Left forelimb (tissue), 1 donor: ENCODE data around the gene AIPL1.
A peak's percentile ranks its signal among the peaks of the same experiment; 100 is the strongest.

Experiments
- DNase-seq: peaks from one replicate; pipeline ENCODE4 v3.0.0-alpha.2; 2018; ENCODE audit warnings: low spot score

The AIPL1 gene

DNA sequence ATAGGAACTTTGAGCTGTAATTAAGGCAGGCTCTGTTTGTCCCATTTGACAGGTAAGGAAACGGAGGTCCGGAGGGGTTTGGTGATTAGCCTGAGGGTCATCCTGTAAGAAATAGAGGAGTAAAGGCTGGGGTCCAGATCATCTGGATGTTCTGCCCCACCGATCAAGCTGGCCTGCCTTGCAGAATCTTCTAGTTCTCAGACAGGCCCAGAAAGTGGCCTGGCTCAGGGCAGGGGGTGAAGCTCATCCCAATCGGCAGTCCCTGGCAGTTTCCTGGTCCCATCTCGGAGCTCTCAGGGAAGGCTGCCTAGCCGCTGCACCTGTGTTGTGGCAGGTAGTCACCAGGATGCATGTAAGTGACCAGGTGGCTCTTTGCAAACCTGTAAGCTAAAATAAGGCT is 13.6 kb upstream of the AIPL1 start:
- no peak for DNase-seq

DNA sequence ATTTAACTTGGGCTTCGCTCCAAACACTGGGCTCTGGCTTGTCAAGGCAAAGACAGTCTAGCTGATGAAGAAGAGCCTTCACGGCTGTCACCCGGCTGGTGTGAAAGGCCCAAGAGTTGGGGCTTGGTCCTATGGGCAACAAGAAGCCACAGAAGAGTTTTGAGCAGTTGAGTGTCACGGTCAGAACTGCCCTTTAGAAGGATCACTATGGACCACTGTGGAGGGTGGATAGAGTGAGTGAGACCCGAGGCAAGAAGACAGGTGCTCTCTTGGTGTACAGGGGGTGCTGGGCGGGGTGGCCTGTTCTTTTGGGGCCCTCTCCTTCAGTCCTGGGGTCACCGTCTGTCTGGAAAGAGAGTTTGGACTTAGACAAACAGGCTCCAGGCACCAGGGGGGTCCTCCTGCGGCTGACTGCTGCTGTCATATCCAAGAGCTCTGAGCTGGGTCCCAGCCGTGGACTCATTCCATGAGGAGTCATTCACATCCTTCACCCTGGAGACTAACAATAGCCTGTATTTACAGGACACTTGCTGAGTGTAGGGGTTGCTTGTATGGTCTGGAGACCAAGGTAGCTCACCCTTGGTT is 11.7 kb upstream of the AIPL1 start:
- no peak for DNase-seq

DNA sequence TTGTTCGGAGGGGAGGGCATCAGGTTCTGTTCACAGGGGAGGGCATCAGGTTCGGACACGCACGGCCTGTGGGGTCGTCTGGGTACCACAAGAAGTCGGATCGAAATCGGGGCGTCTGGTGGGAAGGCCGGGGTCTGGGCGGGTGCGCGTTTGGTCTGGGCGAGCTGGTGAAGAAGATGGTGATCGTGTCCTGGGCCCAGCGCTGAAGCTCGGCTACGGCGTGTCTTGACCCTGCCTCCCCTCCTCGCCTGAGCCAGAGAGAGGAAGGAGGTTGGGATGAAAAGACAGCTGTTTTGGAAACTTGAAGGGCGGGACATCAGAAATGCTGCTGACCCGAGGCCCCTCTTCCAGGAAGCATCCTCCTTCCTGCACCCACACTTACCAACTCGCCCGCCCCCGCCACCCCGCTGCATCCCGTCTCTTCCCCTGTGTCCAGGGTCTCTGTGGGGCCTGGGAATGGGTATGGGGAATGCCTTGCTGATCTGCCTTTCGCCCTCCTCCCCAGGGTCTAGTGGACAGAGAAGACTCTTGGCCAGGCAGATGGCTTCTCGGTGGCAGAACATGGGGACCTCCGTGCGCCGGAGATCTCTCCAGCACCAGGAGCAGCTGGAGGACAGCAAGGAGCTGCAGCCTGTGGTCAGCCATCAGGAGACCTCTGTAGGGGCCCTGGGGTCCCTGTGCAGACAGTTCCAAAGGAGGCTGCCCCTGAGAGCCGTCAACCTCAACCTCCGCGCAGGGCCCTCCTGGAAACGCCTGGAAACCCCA is 9.8 kb upstream of the AIPL1 start:
- no peak for DNase-seq

DNA sequence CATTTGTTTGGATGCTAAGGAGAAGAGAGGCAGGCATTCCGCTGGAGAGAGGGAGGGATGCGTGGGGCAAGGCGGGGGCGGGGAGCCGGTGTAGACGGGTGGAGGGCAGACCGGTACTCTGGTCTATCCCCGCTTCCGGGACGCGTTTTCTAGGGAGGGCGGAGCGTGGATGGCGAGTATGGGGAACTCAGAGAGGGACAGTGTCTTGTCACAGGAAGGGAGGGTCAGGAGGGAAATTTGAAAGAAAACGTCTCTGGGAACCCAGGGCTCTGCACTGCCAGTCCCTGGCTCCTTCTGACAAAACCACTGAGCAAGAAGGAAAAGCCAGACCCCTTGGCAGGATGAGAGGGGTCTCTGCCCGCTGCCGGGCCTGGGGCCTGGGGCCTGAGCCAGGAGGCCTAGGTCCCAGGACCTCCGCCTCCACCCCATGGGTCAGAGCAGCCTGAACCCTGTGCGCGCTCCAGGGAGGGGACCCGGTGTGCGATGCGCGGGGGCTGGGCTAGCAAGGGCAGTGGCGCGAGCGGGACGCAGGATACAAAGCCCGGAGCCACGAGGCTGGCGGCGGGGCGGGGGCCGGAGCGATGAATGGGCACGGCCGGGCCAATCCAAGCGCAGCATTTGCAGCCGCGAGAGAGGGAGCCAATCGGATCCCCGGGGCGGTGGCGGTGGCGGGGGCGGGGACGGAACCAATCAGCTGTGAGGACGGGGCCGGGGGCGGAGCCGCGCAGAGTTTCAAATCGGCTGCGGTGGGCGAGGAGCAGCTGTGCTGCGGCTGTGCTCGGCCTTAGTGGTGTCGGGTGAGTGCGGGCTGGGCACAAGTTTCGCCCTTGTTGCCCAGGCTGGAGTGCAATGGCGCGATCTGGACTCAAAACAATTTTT is 9.0 kb upstream of the AIPL1 start, which contains the start of gene PIMREG:
TSS of gene PIMREG (plus strand) at position 764 of the 879 bp plus-strand sequence. CDS start 656 bp downstream, outside the sequence.
- DNase-seq, result peak; percentile 98

DNA sequence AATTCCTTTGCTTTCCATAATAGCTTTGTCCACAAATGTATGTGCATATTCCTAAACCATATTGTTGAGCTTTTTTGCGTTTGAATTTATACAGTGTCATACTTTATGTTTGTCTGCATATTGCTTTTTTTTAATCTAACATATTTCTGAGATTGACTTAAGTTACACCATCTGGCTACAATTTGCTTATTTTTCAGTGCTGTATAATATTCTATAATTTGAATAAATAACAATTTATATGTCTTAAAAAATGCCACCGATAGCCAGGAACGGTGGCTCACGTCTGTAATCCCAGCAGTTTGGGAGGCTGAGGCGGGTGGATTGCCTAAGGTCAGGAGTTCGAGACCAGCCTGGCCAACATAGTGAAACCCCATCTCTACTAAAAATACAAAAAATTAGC is 7.9 kb upstream of the AIPL1 start:
- DNase-seq, result no peak

DNA sequence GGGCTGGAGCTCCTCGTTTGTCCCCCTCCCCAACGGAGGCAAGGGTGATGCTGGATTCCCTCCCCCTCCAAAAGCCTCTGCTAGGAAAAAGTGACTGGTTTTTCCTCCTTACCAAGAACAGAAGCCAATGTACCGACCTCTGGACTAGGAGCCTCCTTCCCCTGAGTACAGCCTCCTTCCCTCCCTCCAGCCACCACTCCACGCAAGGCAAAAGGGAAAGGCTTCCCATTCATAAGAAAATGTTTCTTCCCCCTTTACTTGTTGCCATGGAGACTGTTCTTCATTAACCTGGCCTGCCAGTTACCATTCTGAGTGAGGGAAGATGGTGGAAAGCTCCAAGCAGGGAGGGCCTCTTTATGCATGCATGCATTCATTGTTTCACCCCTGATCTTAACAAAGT is 5.0 kb upstream of the AIPL1 start:
- no peak for DNase-seq

DNA sequence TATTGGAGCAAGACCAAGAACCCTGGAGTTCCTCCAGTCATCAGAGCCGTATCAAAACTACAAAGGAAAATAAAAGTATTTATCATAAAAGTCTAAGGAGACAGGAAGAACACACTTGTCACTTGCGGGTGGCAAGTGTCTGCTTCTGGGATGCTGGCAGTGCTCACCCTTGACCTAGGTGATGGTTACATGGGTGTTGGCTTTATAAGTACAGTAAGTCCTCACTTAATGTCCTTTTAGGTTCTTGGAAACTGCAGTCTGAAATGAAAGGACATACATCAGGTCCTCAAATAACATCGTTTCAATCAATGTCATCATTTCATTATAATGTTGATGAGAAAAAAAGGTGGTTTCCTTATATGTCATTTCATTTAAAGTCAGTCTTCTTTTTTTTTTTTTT is 3.0 kb upstream of the AIPL1 start:
- no peak for DNase-seq

DNA sequence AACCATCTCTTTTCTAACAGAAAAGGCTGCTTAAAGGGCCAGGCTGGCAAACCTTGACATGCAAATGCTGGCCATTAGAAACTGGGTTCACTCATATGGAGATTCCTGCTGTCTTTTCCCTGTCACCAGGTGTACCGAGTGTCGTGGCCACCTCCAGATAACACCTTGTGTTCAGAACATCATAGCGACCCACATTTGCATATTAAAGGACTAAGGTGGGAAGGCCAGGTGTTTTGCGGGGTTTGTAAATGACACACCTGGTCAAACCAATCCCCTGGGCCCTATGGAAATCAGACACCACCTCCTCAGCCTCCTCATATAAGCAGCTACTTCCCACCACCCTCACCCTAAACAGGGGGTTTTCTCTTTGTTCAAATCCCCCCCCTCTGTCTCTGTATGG is 2.5 kb upstream of the AIPL1 start:
- no peak for DNase-seq

DNA sequence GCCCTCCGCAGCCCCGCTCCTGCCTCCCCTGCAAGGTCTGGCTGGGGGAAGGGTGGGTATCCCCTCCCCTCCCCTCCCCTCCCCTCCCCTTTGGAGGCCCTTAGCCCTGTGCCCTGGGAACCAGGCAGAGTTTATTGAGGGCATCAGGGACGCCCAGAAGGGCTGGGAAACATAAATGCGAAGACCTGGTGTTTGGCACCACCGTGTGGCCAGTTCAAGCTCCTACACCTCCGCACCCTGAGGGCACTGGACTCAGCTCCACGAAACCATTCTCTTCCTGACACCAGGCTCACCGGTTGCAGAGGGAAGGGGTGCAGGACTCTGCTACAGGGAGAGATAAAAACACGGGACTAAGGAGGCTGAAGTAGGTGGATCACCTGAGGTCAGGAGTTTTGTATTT is 1.0 kb upstream of the AIPL1 start:
- no peak for DNase-seq

DNA sequence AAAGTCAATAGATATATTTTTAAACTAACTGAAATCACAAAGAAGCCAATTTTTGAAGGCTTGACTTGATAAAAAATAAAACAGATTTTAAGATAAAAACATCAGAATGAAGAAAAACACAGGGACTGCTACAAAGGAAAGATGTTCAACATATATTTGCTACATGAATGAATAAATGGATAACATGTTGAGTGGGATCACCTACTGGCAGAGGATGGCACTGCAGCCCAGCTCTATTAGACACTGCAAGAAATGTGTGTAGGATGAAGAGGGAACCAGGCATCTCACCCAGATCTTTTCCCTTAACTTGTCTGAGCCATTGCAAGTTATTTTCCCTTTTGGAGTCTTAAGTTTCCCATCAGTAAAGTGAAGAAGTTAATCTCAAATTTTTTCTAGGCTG is 4.2 kb downstream of the AIPL1 start:
- no peak for DNase-seq

DNA sequence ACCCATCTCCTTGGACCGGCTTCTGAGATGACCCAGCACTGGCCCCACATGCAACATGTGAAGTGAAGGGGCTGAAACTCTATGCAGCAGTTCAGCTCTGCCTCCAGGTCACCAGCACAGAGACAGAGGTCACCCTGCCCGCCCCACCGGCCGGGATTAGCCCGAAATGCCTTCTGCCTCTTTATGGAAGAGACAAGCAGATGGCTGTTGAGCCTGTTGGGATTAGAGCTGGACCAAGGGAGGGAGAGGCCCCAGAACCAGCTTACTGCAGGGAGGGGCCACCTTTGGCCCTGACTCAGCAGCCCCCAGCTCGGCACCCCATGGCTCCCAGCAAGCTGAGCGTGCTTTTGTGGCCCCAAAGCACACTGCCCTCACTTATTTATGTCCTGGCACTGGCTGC is 5.7 kb downstream of the AIPL1 start:
- DNase-seq, result no peak

DNA sequence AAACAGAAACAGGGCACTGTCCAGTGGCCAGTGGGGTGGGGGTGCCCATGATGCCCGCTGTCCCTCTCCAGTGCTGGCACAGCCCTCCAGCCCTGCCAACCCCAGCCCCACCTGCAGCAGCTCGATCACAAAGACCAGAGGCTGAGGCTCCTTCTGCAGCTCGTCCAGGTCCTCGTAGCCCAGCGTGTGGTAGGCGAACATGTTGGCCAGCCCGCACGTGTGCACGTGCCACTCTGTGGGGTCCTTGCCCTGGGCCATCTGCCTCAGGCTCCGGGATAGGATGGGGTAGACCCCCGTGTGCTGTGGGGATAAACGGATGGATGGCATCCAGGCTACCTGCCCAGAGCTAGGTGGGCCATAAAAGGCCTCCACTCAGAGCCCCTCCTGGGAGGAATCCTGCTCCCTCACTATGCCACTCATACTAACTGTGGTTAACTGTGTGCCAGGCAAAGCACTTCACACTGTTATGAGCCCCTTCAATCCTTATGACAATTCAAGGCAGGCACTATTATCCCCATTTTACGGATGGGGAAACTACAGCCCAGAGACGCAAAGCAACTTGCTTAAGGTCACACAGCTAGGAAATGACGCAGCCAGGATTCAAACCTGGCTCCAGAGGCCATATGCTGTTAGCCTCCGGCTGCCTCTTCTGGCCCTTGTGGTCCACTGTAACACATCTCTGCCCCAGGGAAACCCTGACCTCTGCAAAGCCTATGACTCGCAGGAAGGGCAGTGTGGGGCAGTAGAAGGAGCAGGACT is 6.5 kb downstream of the AIPL1 start:
- DNase-seq, result no peak

DNA sequence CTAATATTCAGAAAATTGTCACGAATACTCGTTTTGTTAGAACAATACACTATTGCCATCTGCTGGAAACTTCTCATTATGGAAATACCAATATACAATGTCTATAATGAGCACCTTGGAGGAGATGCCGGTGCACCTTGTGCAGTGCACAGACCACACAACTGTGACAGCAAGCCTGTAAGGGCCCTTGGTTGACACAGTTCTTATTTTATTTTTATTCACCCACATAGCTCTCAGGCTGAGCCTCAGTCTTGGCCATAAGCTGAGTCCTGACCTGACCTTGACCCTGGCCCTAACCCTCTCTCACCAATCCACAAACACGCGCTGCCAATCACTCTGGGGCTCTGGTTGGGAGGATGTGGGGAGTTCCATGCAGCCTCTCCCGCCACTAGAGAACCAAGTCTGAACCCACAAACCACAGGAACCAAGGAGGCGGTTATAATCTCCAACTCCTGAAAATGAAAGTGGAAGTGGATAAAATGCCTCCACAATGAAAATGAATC is 7.6 kb downstream of the AIPL1 start:
- no peak for DNase-seq

DNA sequence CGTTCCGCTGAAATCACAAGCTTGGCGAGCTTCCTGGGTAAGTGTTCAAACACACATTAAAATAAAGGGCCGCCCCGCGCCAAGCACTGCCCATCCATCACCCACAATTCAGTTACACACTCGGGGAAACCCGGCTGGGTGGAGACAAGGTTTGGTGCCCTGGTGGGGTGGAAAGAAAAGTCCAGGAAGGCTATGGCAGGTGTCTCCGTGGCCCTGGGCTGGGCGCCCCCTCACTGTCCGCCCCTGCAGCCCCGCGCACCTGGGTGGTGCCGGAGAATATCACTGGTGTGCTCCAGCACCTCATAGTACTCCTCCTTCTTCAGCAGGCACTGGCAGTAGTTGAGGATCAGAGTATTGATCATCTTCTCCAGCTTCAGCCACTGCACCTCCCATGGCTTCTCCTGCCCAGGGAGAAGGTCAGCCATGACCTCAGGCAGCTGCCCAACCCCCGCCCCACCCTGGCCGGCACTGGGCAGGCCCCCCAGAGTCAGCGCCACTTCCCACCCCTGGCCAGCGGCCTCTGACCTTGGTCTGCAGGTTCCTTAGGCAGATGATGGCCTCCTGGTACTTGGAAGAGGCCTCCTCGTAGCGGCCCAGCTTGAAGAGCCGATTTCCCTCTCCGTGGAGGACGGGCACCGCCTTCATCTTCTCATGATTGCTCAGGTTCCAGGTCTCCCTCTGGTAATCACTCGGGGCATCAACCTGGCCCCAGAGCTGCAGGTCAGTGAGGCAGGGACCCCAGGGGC is 8.4 kb downstream of the AIPL1 start:
- no peak for DNase-seq

DNA sequence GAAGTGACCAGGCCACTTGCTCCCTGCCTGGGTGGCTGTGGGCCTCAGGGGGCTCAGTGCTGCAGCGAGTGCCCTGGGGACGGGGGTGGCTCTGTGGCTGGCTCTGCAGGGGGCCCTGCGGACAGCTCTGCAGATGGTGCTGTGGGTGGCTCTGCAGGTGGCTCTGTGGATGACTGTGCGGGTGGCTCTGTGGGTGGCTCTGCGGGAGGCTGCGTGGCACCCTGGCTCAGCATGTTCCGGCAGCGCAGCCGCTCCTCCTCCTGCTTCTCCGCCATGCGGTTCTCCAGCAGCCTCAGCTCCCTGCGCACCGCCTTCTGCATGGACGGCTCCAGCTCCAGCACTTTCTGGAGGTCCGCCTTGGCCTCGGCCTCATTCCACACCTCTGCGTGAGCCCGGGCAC is 9.5 kb downstream of the AIPL1 start:
- no peak for DNase-seq

DNA sequence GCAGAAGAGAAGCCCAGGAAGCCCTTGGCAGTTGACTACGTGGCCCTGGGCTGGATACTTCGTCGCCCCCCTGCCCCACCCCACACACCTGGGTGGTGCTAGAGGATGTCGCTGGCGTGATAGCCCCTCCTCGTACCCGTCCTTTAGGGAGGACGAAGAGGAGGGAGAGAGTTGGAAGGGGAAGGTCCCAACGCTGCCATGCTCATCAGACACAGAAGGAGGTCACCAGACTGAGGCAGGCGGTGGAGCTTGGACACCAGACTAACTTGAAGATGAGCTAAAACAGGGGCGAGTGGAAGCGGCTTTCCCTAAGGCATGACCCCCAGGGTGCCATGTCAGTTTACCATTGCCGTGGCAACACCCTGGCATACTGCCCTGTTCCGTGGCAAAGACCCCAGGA is 11.0 kb downstream of the AIPL1 start:
- no peak for DNase-seq

DNA sequence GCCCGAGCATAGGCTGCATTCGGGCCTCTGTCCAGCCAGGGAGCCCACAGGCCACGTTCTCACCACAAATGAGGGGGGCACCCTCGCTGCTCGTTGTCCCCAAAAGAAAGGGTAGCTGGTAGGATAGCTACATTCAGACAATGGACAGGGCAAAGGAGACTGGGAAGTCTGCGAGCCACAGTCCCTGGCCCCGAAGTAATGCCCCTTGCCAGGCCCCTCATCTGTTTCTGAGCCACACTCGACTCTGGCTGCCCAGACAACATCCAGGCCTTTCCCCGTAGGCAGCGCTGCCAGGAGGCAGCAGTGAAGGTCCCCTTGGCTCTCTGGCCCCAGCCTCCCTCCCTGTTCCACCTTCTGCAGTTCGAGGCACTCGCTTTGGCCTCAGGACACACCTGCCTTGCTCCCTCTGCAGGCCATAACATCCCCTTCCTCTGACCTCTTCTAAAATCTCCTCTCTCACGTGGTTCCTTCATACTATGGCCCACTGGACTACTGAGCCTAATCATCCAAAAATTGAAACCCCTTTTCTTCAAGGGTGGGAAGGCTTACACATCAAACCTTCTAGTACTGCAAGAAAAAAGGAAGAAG is 12.2 kb downstream of the AIPL1 start:
- no peak for DNase-seq

DNA sequence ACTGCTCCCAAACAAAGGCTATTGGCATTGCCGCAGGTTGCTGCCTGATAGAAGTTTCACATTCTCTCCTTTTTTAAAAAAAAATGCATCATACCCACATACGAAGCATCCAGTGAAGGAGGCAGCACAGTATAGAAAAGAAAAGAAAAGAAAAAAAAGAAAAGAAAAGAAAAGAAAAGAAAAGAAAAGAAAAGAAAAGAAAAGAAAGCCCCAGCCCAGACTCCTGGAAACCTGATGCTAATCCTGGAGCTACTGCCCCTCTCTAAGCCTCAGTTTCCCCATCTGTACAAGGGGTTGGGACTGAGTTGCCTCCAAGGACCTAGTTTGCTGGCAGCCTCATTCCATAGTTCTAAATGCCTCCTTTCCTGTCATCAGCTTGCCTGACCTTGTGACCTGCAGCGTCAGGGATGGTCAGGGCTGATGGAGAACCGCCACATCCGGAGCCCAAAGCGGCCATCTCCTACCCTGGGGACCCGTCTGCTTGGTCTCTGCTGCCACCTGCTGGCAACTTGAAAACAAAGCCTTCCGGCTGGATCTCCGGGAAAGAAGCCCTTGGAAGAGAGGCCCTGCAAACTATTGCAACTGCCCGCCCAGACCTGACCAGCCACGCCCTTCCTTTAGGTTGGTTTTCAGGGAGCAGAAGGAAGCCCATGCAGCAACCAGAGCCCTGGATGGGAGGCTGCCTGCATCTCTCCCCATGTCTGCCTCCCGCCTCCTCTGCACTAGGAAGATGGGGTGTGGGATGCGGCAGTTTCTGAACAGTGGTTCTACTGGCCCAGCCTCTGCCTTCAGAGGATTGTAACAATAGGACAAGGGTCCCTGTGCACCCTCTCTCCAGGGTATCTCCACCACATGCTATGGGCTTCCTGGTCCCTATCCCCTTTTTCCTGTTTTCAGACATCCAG is 13.0 kb downstream of the AIPL1 start:
- DNase-seq, result peak; percentile 84

DNA sequence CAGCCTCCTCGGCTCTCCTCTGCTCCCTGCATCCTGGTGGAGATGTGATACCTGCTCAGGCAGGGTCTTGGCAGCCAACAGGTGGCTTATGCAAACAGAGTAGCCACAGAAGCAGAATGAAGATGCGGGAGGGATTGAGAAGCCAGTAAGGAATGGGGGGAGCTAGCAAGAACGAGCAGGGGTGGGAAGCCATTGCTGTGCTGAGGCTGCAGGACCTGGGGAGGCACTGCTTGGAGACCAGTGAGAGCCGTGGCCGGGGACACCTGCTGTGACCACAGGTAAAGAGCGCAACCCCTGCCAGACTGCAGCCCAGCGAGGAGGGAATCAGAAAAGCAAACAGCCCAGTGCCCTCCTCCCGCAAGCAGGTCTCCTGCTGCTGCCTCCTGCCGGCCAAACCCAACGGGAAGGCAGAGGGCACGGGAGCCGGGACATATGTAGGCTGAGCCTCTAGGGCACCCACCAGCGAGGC is 14.7 kb downstream of the AIPL1 start:
- DNase-seq, result no peak

DNA sequence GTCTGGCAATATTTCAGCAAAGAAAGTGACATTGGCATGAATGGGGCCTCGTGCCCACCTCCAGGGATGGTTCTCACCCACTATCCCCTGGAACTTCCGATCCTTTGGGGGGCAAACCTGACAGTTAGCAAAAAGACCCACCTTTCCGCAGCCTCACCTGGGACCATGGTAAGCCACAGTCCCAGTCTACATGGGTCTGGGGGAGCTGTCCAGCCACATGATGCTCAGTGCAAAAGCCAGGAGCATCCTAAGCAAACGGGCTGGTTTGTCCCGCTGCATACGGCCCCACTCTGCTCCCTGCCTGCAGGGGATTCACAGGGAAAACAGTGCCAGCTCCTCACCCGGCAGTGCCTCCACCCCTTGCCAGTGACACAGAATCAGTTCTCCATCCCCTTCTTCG is 19.3 kb downstream of the AIPL1 start:
- DNase-seq, result no peak
